Measurements from ENCODE around the gene PMAIP1. TPM values are rescaled to one million over a fixed set of nuclear protein-coding genes. Genes with fewer than 3 reads are reported as not detected.

Gene PMAIP1
- total RNA-seq, 1 donor from 2014 or later = 4.6 TPM

GRCh38 chr18:59917422-59917821, 17.6 kb downstream of the PMAIP1 start:
- Mint-ChIP-seq H3K36me3 (ENCODE audit: low read depth) (no peaks in the 10 kb centered on the region), H3K4me3 (no peak overlapping the region), H3K27ac (ENCODE audit: unreplicated experiment) (no peak overlapping the region), H3K9me3 (no peaks in the 10 kb centered on the region), H3K4me1 (no peaks in the 10 kb centered on the region), H3K27me3 (ENCODE audit: low read depth) (peaks cover 4% of the 10 kb centered on the region)
- no peak for DNase-seq (ENCODE audit: low read depth, low spot score)
- no peak for TF ChIP-seq CTCF (conservative IDR thresholded peaks at IDR 0.05)

GRCh38 chr18:59918320-59918755, 18.5 kb downstream of the PMAIP1 start:
- Mint-ChIP-seq H3K36me3 (ENCODE audit: low read depth) (no peaks in the 10 kb centered on the region), H3K4me3 (no peak overlapping the region), H3K27me3 (ENCODE audit: low read depth) (peaks cover 4% of the 10 kb centered on the region), H3K4me1 (no peaks in the 10 kb centered on the region), H3K27ac (ENCODE audit: unreplicated experiment) (no peak overlapping the region), H3K9me3 (no peaks in the 10 kb centered on the region)
- no peak for DNase-seq (ENCODE audit: low read depth, low spot score)
- no peak for TF ChIP-seq CTCF (conservative IDR thresholded peaks at IDR 0.05)

GRCh38 chr18:59918997-59919396, 19.2 kb downstream of the PMAIP1 start:
- Mint-ChIP-seq H3K4me1 (no peaks in the 10 kb centered on the region), H3K27ac (ENCODE audit: unreplicated experiment) (no peak overlapping the region), H3K4me3 (no peak overlapping the region), H3K9me3 (no peaks in the 10 kb centered on the region), H3K27me3 (ENCODE audit: low read depth) (peaks cover 4% of the 10 kb centered on the region), H3K36me3 (ENCODE audit: low read depth) (no peaks in the 10 kb centered on the region)
- no peak for TF ChIP-seq CTCF (conservative IDR thresholded peaks at IDR 0.05)
- DNase-seq (ENCODE audit: low read depth, low spot score) = no peak

GRCh38 chr18:59921384-59921891, 21.6 kb downstream of the PMAIP1 start:
- DNase-seq (ENCODE audit: low read depth, low spot score) = no peak
- Mint-ChIP-seq H3K4me1 (no peaks in the 10 kb centered on the region), H3K36me3 (ENCODE audit: low read depth) (no peaks in the 10 kb centered on the region), H3K27ac (ENCODE audit: unreplicated experiment) (peak overlapping the region; percentile 12), H3K4me3 (no peak overlapping the region), H3K27me3 (ENCODE audit: low read depth) (peaks cover 2% of the 10 kb centered on the region), H3K9me3 (no peaks in the 10 kb centered on the region)
- no peak for TF ChIP-seq CTCF (conservative IDR thresholded peaks at IDR 0.05)

- H3K36me3 Mint-ChIP-seq (ENCODE audit: low read depth) = no peaks in the 10 kb centered on the region
- TF ChIP-seq CTCF (conservative IDR thresholded peaks at IDR 0.05) = no peak
- no peak overlapping the region for H3K4me3 Mint-ChIP-seq
- H3K27ac Mint-ChIP-seq (ENCODE audit: unreplicated experiment) = no peak overlapping the region
- DNase-seq (ENCODE audit: low read depth, low spot score) = no peak
- H3K9me3 Mint-ChIP-seq = no peaks in the 10 kb centered on the region
- no peaks in the 10 kb centered on the region for H3K4me1 Mint-ChIP-seq
- peaks cover 2% of the 10 kb centered on the region for H3K27me3 Mint-ChIP-seq (ENCODE audit: low read depth)
These were observed 23.9 kb downstream of the PMAIP1 start for GRCh38 chr18:59923539-59924196.

All from neural crest cell (in vitro differentiated cells).